H9 (cell line): Measurements from ENCODE around the gene FLT3. TPM values are rescaled to one million over a fixed set of nuclear protein-coding genes. Genes with fewer than 3 reads are reported as not detected.

ENCODE experiments used
- DNase-seq: peaks from one replicate; pipeline ENCODE4 v3.0.0-alpha.2; 2017
- H2AFZ ChIP-seq: one replicate; pipeline ENCODE4 v1.6.1; 2013; ENCODE audit warnings: mild to moderate bottlenecking, low read length, control low read depth, moderate library complexity
- H2AK5ac ChIP-seq: 2 replicates; pipeline ENCODE4 v1.6.1; 2013; ENCODE audit warnings: low read length, control low read depth, mixed read lengths; ENCODE audit not compliant: insufficient read length
- H2BK120ac ChIP-seq: one replicate; pipeline ENCODE4 v1.6.1; 2013; ENCODE audit warnings: low read depth, mild to moderate bottlenecking, low read length, control low read depth, inconsistent platforms; ENCODE audit not compliant: poor library complexity, severe bottlenecking
- H2BK12ac ChIP-seq: 2 replicates; pipeline ENCODE4 v1.6.1; 2013; ENCODE audit warnings: low read length, control low read depth, mixed read lengths, low read depth; ENCODE audit not compliant: insufficient read length
- H2BK15ac ChIP-seq: 2 replicates; pipeline ENCODE4 v1.6.1; 2013; ENCODE audit warnings: low read depth, low read length, control low read depth
- H2BK20ac ChIP-seq: one replicate; pipeline ENCODE4 v1.6.1; 2013; ENCODE audit warnings: low read depth, mild to moderate bottlenecking, low read length, control low read depth, inconsistent platforms; ENCODE audit not compliant: poor library complexity, severe bottlenecking
- H2BK5ac ChIP-seq: 2 replicates; pipeline ENCODE4 v1.6.1; 2013; ENCODE audit warnings: low read length, control low read depth, mixed read lengths; ENCODE audit not compliant: insufficient read length
- H3K14ac ChIP-seq: 2 replicates; pipeline ENCODE4 v1.6.1; 2013; ENCODE audit warnings: low read length, control low read depth; ENCODE audit not compliant: insufficient read depth
- H3K18ac ChIP-seq: 2 replicates; pipeline ENCODE4 v1.6.1; 2013; ENCODE audit warnings: low read depth, mild to moderate bottlenecking, mixed read lengths, low read length, control low read depth; ENCODE audit not compliant: insufficient read length
- H3K23ac ChIP-seq: 2 replicates; pipeline ENCODE4 v1.6.1; 2013; ENCODE audit warnings: low read length, control low read depth, mixed read lengths, low read depth; ENCODE audit not compliant: insufficient read length
- H3K23me2 ChIP-seq: 2 replicates; pipeline ENCODE4 v1.6.1; 2013; ENCODE audit warnings: low read depth, mild to moderate bottlenecking, mixed read lengths, low read length, control low read depth; ENCODE audit not compliant: insufficient read length, poor library complexity, severe bottlenecking
- H3K27ac ChIP-seq: 2 replicates; pipeline ENCODE4 v1.5.1; 2013; ENCODE audit warnings: low read length, control low read depth, mixed read lengths, low read depth; ENCODE audit not compliant: insufficient read length
- H3K27me3 ChIP-seq: 2 replicates; pipeline ENCODE4 v1.6.1; 2013; ENCODE audit warnings: low read length, control low read depth, inconsistent platforms; ENCODE audit not compliant: insufficient read depth
- H3K4ac ChIP-seq: 2 replicates; pipeline ENCODE4 v1.6.1; 2013; ENCODE audit warnings: low read depth, mild to moderate bottlenecking, control low read depth, inconsistent platforms, low read length, moderate library complexity
- H3K4me1 ChIP-seq: 2 replicates; pipeline ENCODE4 v1.6.1; 2013; ENCODE audit warnings: low read length, control low read depth, inconsistent platforms; ENCODE audit not compliant: insufficient read depth
- H3K4me2 ChIP-seq: 2 replicates; pipeline ENCODE4 v1.6.1; 2013; ENCODE audit warnings: low read length, control low read depth, mixed read lengths; ENCODE audit not compliant: insufficient read length, insufficient read depth
- H3K56ac ChIP-seq: 2 replicates; pipeline ENCODE4 v1.6.1; 2013; ENCODE audit warnings: low read depth, mild to moderate bottlenecking, mixed read lengths, low read length, control low read depth; ENCODE audit not compliant: insufficient read length
- H3K79me1 ChIP-seq: 2 replicates; pipeline ENCODE4 v1.6.1; 2013; ENCODE audit warnings: low read depth, mild to moderate bottlenecking, moderate library complexity, low read length, control low read depth, inconsistent platforms; ENCODE audit not compliant: insufficient read depth, poor library complexity, severe bottlenecking
- H3K79me2 ChIP-seq: 2 replicates; pipeline ENCODE4 v1.6.1; 2013; ENCODE audit warnings: low read length, control low read depth, inconsistent platforms; ENCODE audit not compliant: insufficient read depth
- H3K9ac ChIP-seq: 2 replicates; pipeline ENCODE4 v1.6.1; 2013; ENCODE audit warnings: low read length, control low read depth, mixed read lengths; ENCODE audit not compliant: insufficient read length; ENCODE audit errors: extremely low read depth
- H3K9me3 ChIP-seq: one replicate; pipeline ENCODE4 v1.6.1; 2013; ENCODE audit warnings: low read depth, low read length, inconsistent platforms; ENCODE audit not compliant: control insufficient read depth
- H3T11ph ChIP-seq: one replicate; pipeline ENCODE4 v1.6.1; 2013; ENCODE audit warnings: mild to moderate bottlenecking, low read length, control low read depth, inconsistent platforms
- H4K20me1 ChIP-seq: one replicate; pipeline ENCODE4 v1.6.1; 2013; ENCODE audit not compliant: control insufficient read depth, insufficient read length, insufficient read depth
- H4K5ac ChIP-seq: 2 replicates; pipeline ENCODE4 v1.6.1; 2013; ENCODE audit warnings: low read depth, mild to moderate bottlenecking, mixed read lengths, low read length, control low read depth; ENCODE audit not compliant: insufficient read length
- H4K8ac ChIP-seq: replicated peaks from 2 replicates; pipeline ENCODE4 v1.6.1; 2013; ENCODE audit warnings: low read length, control low read depth, mixed read lengths, low read depth; ENCODE audit not compliant: insufficient read length
- H4K91ac ChIP-seq: 2 replicates; pipeline ENCODE4 v1.6.1; 2013; ENCODE audit warnings: low read depth, mild to moderate bottlenecking, moderate library complexity, mixed read lengths, low read length, control low read depth; ENCODE audit not compliant: insufficient read length
- H3K27ac Mint-ChIP-seq, 3 experiments: 2 replicates in 2 of 3; 3 replicates in 1 of 3; pipeline ENCODE4 v1.8.0; 2020 to 2021; ENCODE audit warnings: mixed read lengths in 3 of 3, mild to moderate bottlenecking in 1 of 3, moderate library complexity in 1 of 3
- H3K27me3 Mint-ChIP-seq: 2 replicates; pipeline ENCODE4 v1.8.0; 2021; ENCODE audit warnings: low read depth, mild to moderate bottlenecking, moderate library complexity, mixed read lengths
- H3K36me3 Mint-ChIP-seq, 3 experiments: 2 replicates in 2 of 3; 3 replicates in 1 of 3; pipeline ENCODE4 v1.8.0; 2020 to 2021; ENCODE audit warnings: low read depth in 3 of 3, mixed read lengths in 3 of 3; ENCODE audit not compliant: insufficient read depth in 1 of 3
- H3K4me1 Mint-ChIP-seq, 2 experiments: 2 replicates each; pipeline ENCODE4 v1.8.0; 2020; ENCODE audit warnings: mixed read lengths in 2 of 2
- H3K4me3 Mint-ChIP-seq, 2 experiments: 2 replicates in 1 of 2; 3 replicates in 1 of 2; pipeline ENCODE4 v1.8.0; 2020 to 2021; ENCODE audit warnings: mild to moderate bottlenecking in 2 of 2, mixed read lengths in 2 of 2, moderate library complexity in 1 of 2
- H3K9me3 Mint-ChIP-seq, 2 experiments: 2 replicates in 1 of 2; 3 replicates in 1 of 2; pipeline ENCODE4 v1.8.0; 2020; ENCODE audit warnings: mild to moderate bottlenecking in 2 of 2, mixed read lengths in 2 of 2, moderate library complexity in 1 of 2
- CTCF ChIP-seq: fragments of 200-600 bp; sonication (generic); conservative IDR thresholded peaks from 3 replicates; pipeline ENCODE4 v1.8.0; 2021; ENCODE audit warnings: antibody characterized with exemption, mild to moderate bottlenecking
- WGBS: extraction: QIAGEN DNeasy Blood & Tissue Kit; methylation state at CpG from one replicate; pipeline ENCODE4 v1.1.7; 2013; ENCODE audit warnings: missing lambda C conversion rate, low lambda C conversion rate, mixed read lengths; ENCODE audit not compliant: insufficient read length; ENCODE audit errors: extremely low coverage; 5-methylcytosine and 5-hydroxymethylcytosine counted together
- total RNA-seq: library from RNA; stranded (reverse); gene quantifications from 2 replicates; pipeline ENCODE4 v1.2.1, GENCODE V29; 2021

The FLT3 gene
- total RNA-seq, 1 experiment from 2014 or later, result 0.44 TPM

- Histone ChIP-seq H4K8ac (no peak overlapping the region), H4K20me1 (no peaks in the 10 kb centered on the region), H3K27ac (no peak overlapping the region), H3K9me3 (no peaks in the 10 kb centered on the region), H3K27me3 (no peaks in the 10 kb centered on the region), H2BK120ac (no peak overlapping the region), H3K79me1 (no peaks in the 10 kb centered on the region), H3K56ac (no peak overlapping the region), H2BK12ac (no peak overlapping the region), H3K14ac (no peak overlapping the region), H4K91ac (no peak overlapping the region), H2AFZ (no peak overlapping the region), H2AK5ac (no peak overlapping the region), H2BK5ac (no peak overlapping the region), H2BK15ac (no peak overlapping the region), H3K9ac (no peak overlapping the region), H3K4ac (no peak overlapping the region), H3K4me1 (no peaks in the 10 kb centered on the region), H3K23ac (no peak overlapping the region), H3K79me2 (no peaks in the 10 kb centered on the region), H4K5ac (no peak overlapping the region), H2BK20ac (no peak overlapping the region), H3T11ph (no peak overlapping the region), H3K18ac (no peak overlapping the region), H3K4me2 (no peak overlapping the region), H3K23me2 (no peaks in the 10 kb centered on the region)
- no peak overlapping the region for H3K27ac Mint-ChIP-seq
- WGBS, result no CpG with 5 or more reads among the region's 3 CpGs
- no peak for DNase-seq
- H3K36me3 Mint-ChIP-seq, result no peaks in the 10 kb centered on the region
- no peak for TF ChIP-seq CTCF
- no peaks in the 10 kb centered on the region; a peak in 2 of 5 replicates for H3K9me3 Mint-ChIP-seq
- no peaks in the 10 kb centered on the region; the same call in 1 of the 2 replicates for H3K27me3 Mint-ChIP-seq
- no peak overlapping the region for H3K4me3 Mint-ChIP-seq
- H3K4me1 Mint-ChIP-seq, result no peaks in the 10 kb centered on the region
These were observed 32.9 kb downstream of the FLT3 start for GRCh38 chr13:28067491-28067890.
